Measurements from ENCODE around the gene PCNT. TPM values are rescaled to one million over a fixed set of nuclear protein-coding genes. Genes with fewer than 3 reads are reported as not detected.

PCNT gene
- total and polyA plus RNA-seq, 9 of the 15 experiments (the other 6 are each of a cell fraction or from before 2014, with no cell fraction given): 9.1 to 53.5 (median 31.3) TPM

DNA sequence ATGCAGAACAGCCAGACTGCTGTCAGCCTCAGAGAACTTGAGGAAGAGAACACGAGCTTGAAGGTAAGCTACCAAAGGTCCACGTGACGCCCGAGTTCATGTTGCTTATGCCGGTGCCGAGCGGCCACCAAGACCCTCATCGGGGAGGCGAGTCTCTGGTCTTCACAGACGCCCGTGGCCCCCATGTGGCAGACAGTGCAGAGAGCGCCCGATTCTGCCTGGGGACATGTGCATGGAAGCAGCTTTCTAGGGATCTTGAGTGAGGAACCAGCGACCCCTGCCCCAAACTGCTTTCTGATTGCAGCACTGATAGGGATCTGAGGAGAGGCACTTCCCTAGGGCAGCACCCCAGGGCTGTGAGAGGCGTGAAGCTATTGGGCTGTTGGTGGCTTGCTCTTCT lies 78.5 kb downstream of the PCNT start:
- no TSS peak for BruUV-seq (replicated peaks)
- POLR2A ChIA-PET: interaction anchor here (0.6 to 1.7 kb wide), 2 partner anchors 25 to 53 kb away, joined by 3 read pairs; no protein-coding TSS in a partner anchor
- WGBS (ENCODE audit: insufficient coverage, low coverage, missing lambda C conversion rate): 89% methylated on average over 15 of the region's 15 CpGs
- H4K20me1 ChIP-seq (replicated peaks; ENCODE audit: control insufficient read depth, insufficient read depth, low read length): no peaks in the 10 kb centered on the region
- FAIRE-seq: no peak
- no peak overlapping the region for H3K4me3 ChIP-seq
- H3K9ac ChIP-seq (ENCODE audit: insufficient read depth in 1 of 2, low read depth in 2 of 2, low read length in 2 of 2): no peak overlapping the region
- no peaks in the 10 kb centered on the region for H3K27me3 ChIP-seq (ENCODE audit: control insufficient read depth in 2 of 2, insufficient read depth in 2 of 2, low read length in 2 of 2)
- H3K36me3 ChIP-seq (ENCODE audit: control insufficient read depth, insufficient read depth, low read length): peaks cover 60% of the 10 kb centered on the region
- no peaks in the 10 kb centered on the region for H3K9me1 ChIP-seq (ENCODE audit: control insufficient read depth, insufficient read depth, low read length)
- no peaks in the 10 kb centered on the region for H3K79me2 ChIP-seq (ENCODE audit: control insufficient read depth, insufficient read depth, low read length)
- no peak for ATAC-seq
- H3K4me1 ChIP-seq (replicated peaks in 1 of 2; ENCODE audit: control insufficient read depth in 2 of 2, insufficient read depth in 2 of 2, low read length in 2 of 2): peaks cover 0 to 4% of the 10 kb centered on the region in 2 experiments; a peak in 1 of 5 replicates
- no peak for DNase-seq (ENCODE audit: extremely low read depth in 1 of 4, low spot score in 3 of 4)
- no peak overlapping the region for H2AFZ ChIP-seq (ENCODE audit: low read depth, low read length)
- CTCF ChIA-PET (ENCODE audit: low intra/inter-chr PET ratio): no interaction called here
- TF ChIP-seq, protein P1, sequence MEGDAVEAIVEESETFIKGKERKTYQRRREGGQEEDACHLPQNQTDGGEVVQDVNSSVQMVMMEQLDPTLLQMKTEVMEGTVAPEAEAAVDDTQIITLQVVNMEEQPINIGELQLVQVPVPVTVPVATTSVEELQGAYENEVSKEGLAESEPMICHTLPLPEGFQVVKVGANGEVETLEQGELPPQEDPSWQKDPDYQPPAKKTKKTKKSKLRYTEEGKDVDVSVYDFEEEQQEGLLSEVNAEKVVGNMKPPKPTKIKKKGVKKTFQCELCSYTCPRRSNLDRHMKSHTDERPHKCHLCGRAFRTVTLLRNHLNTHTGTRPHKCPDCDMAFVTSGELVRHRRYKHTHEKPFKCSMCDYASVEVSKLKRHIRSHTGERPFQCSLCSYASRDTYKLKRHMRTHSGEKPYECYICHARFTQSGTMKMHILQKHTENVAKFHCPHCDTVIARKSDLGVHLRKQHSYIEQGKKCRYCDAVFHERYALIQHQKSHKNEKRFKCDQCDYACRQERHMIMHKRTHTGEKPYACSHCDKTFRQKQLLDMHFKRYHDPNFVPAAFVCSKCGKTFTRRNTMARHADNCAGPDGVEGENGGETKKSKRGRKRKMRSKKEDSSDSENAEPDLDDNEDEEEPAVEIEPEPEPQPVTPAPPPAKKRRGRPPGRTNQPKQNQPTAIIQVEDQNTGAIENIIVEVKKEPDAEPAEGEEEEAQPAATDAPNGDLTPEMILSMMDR (IDR thresholded peaks at IDR 0.05 in 2 of 3, conservative IDR thresholded peaks at IDR 0.05 in 1 of 3; ENCODE audit: insufficient read depth in 2 of 3, low read depth in 1 of 3, low read length in 3 of 3): peak in 2 of 3 experiments; percentile 3 to 22; a peak in 1 of 6 replicates
- TF ChIP-seq RBM17 (IDR thresholded peaks at IDR 0.05; ENCODE audit: borderline replicate concordance, low read depth, low read length): no peak
- TF ChIP-seq SUPT5H (IDR thresholded peaks at IDR 0.05): no peak
- no peak for TF ChIP-seq MAZ (CRISPR knock-in tag; conservative IDR thresholded peaks at IDR 0.05 in 1 of 2, IDR thresholded peaks at IDR 0.05 in 1 of 2)
- H3K27ac ChIP-seq (ENCODE audit: extremely low read depth, low read depth, low read length): no peak overlapping the region
- no peak overlapping the region for H3K4me2 ChIP-seq (ENCODE audit: insufficient read depth, low read length)
- intact Hi-C loops (cut with micrococcal nuclease): loop anchor here (10.0 kb wide), 1 partner anchor 178 kb away; the partner anchor contains the start of gene LSS
- in situ Hi-C loops (cut with MboI): no loop called here
- no peaks in the 10 kb centered on the region for H3K9me3 ChIP-seq (replicated peaks; ENCODE audit: control insufficient read depth, insufficient read depth, low read depth, low read length)
